GM18511 (cell line): ENCODE results near the gene XBP1.
"Not testable (repeated sequence)": the region's sequence is repeated elsewhere in the genome, so short reads cannot be mapped to it uniquely, and the experiment has no call there.

Experiments
- ATAC-seq: cut with Tn5 transposase; IDR thresholded peaks from one replicate; pipeline ENCODE4 v1.9.1; 2021; ENCODE audit warnings: mild to moderate bottlenecking, moderate library complexity; ENCODE audit not compliant: unreplicated experiment

The XBP1 gene

GRCh38 chr22:28754512-28754911, 45.9 kb downstream of the XBP1 start:
- ATAC-seq, result not testable (repeated sequence)

GRCh38 chr22:28750471-28750881, 49.9 kb downstream of the XBP1 start:
- no peak for ATAC-seq
